Measurements from ENCODE around the gene STAT5B. TPM values are rescaled to one million over a fixed set of nuclear protein-coding genes. Genes with fewer than 3 reads are reported as not detected.
"Not testable (repeated sequence)": the region's sequence is repeated elsewhere in the genome, so short reads cannot be mapped to it uniquely, and the experiment has no call there.

The STAT5B gene
- total RNA-seq, 1 experiment from 2014 or later, result 102 TPM

GRCh38 chr17:42214156-42214555 lies 62.0 kb downstream of the STAT5B start:
- peaks cover 9% of the 10 kb centered on the region; the same call in 1 of the 2 replicates for H3K36me3 ChIP-seq (ENCODE audit: control insufficient read depth, insufficient read depth, low read length)
- H3K4me1 ChIP-seq (ENCODE audit: control insufficient read depth, insufficient read depth, low read length), result peaks cover 3% of the 10 kb centered on the region; the same call in 1 of the 2 replicates
- DNase-seq (ENCODE audit: low read depth, low spot score), result no peak
- H3K9me3 ChIP-seq (ENCODE audit: control insufficient read depth, insufficient read depth, low read depth, low read length), result no peaks in the 10 kb centered on the region
- in situ Hi-C loops (cut with HindIII; ENCODE audit: low pct_unique_long_range_greater_than_20kb, low sequenced_read_pairs) (no loop called here), intact Hi-C loops (cut with micrococcal nuclease; ENCODE audit: unreplicated experiment) (no loop called here)
- no TSS peak for BruUV-seq (replicated peaks)
- ChIA-PET POLR2A (interaction anchor here (0.7 kb wide), 1 partner anchor 1901 kb away, joined by 7 read pairs; no protein-coding TSS in a partner anchor), CTCF (interaction anchor here (0.7 to 1.3 kb wide), 2 partner anchors 8 to 95 kb away, joined by 3 to 5 read pairs; no protein-coding TSS in a partner anchor)
- no peak overlapping the region for H3K27ac ChIP-seq (ENCODE audit: low read length)
- no peaks in the 10 kb centered on the region for H3K27me3 ChIP-seq (ENCODE audit: control insufficient read depth, insufficient read depth, low read length)
- H3K4me3 ChIP-seq (ENCODE audit: low read depth in 2 of 2, low read length in 2 of 2), result no peak overlapping the region
- TF ChIP-seq SIN3A (IDR thresholded peaks at IDR 0.05; ENCODE audit: borderline replicate concordance, insufficient read depth, low read depth, low read length), result no peak
- TF ChIP-seq POLR2AphosphoS5 (IDR thresholded peaks at IDR 0.05; ENCODE audit: low read depth, low read length), result no peak
- TF ChIP-seq, protein P1, sequence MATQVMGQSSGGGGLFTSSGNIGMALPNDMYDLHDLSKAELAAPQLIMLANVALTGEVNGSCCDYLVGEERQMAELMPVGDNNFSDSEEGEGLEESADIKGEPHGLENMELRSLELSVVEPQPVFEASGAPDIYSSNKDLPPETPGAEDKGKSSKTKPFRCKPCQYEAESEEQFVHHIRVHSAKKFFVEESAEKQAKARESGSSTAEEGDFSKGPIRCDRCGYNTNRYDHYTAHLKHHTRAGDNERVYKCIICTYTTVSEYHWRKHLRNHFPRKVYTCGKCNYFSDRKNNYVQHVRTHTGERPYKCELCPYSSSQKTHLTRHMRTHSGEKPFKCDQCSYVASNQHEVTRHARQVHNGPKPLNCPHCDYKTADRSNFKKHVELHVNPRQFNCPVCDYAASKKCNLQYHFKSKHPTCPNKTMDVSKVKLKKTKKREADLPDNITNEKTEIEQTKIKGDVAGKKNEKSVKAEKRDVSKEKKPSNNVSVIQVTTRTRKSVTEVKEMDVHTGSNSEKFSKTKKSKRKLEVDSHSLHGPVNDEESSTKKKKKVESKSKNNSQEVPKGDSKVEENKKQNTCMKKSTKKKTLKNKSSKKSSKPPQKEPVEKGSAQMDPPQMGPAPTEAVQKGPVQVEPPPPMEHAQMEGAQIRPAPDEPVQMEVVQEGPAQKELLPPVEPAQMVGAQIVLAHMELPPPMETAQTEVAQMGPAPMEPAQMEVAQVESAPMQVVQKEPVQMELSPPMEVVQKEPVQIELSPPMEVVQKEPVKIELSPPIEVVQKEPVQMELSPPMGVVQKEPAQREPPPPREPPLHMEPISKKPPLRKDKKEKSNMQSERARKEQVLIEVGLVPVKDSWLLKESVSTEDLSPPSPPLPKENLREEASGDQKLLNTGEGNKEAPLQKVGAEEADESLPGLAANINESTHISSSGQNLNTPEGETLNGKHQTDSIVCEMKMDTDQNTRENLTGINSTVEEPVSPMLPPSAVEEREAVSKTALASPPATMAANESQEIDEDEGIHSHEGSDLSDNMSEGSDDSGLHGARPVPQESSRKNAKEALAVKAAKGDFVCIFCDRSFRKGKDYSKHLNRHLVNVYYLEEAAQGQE (IDR thresholded peaks at IDR 0.05; ENCODE audit: insufficient read depth in 1 of 2, low read depth in 2 of 2, low read length in 1 of 2), result no peak
- TF ChIP-seq TCF7L2 (IDR thresholded peaks at IDR 0.05; ENCODE audit: low read depth, low read length), result no peak
- no peak for TF ChIP-seq CTCF (IDR thresholded peaks at IDR 0.05)
- ATAC-seq, result no peak

GRCh38 chr17:42212382-42212781 lies 63.8 kb downstream of the STAT5B start:
- ATAC-seq, result no peak
- in situ Hi-C loops (cut with HindIII; ENCODE audit: low pct_unique_long_range_greater_than_20kb, low sequenced_read_pairs), result no loop called here
- H3K9me3 ChIP-seq (ENCODE audit: control insufficient read depth, insufficient read depth, low read depth, low read length), result no peaks in the 10 kb centered on the region
- peaks cover 3% of the 10 kb centered on the region; the same call in 1 of the 2 replicates for H3K4me1 ChIP-seq (ENCODE audit: control insufficient read depth, insufficient read depth, low read length)
- H3K27ac ChIP-seq (ENCODE audit: low read length), result peak overlapping the region; percentile 48
- H3K4me3 ChIP-seq (ENCODE audit: low read depth in 2 of 2, low read length in 2 of 2), result no peak overlapping the region
- TF ChIP-seq POLR2AphosphoS5 (IDR thresholded peaks at IDR 0.05; ENCODE audit: low read depth, low read length) (no peak), CTCF (IDR thresholded peaks at IDR 0.05) (no peak), SIN3A (IDR thresholded peaks at IDR 0.05; ENCODE audit: borderline replicate concordance, insufficient read depth, low read depth, low read length) (no peak), TCF7L2 (IDR thresholded peaks at IDR 0.05; ENCODE audit: low read depth, low read length) (no peak)
- TF ChIP-seq, protein P1 (IDR thresholded peaks at IDR 0.05; ENCODE audit: insufficient read depth in 1 of 2, low read depth in 2 of 2, low read length in 1 of 2), result no peak
- no peaks in the 10 kb centered on the region for H3K27me3 ChIP-seq (ENCODE audit: control insufficient read depth, insufficient read depth, low read length)
- POLR2A ChIA-PET, result no interaction called here
- no peak for DNase-seq (ENCODE audit: low read depth, low spot score)
- no TSS peak for BruUV-seq (replicated peaks)
- CTCF ChIA-PET, result interaction anchor here (0.7 kb wide), 1 partner anchor 17 kb away, joined by 3 read pairs; no protein-coding TSS in a partner anchor
- H3K36me3 ChIP-seq (ENCODE audit: control insufficient read depth, insufficient read depth, low read length), result peaks cover 9% of the 10 kb centered on the region
- intact Hi-C loops (cut with micrococcal nuclease; ENCODE audit: unreplicated experiment), result no loop called here

DNA sequence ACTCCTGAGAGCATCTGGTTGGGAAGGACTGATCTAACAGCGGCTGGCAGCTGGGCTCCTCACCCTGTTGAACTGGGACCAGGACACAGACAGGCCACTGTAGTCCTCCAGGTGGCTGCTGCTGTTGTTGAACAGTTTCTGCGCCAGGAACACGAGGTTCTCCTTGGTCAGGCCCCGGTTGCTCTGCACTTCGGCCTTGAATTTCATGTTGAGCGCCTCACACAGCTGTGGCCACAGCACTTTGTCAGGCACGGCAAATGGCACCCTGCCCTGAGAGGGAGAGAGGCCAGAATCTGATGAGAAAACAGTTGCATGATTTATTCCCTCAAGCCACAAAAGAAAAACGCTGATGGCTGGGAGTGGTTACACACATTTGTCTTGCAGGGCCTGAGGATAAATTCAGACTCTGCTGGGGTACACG lies 64.3 kb downstream of the STAT5B start:
- H3K9me3 ChIP-seq (ENCODE audit: control insufficient read depth, insufficient read depth, low read depth, low read length); H3K27me3 ChIP-seq (ENCODE audit: control insufficient read depth, insufficient read depth, low read length); DNase-seq (ENCODE audit: low read depth, low spot score); in situ Hi-C loops (cut with HindIII; ENCODE audit: low pct_unique_long_range_greater_than_20kb, low sequenced_read_pairs); BruUV-seq (replicated peaks); CTCF ChIA-PET; H3K4me1 ChIP-seq (ENCODE audit: control insufficient read depth, insufficient read depth, low read length); intact Hi-C loops (cut with micrococcal nuclease; ENCODE audit: unreplicated experiment); H3K4me3 ChIP-seq (ENCODE audit: low read depth in 2 of 2, low read length in 2 of 2); POLR2A ChIA-PET; ATAC-seq: not testable (repeated sequence)
- peak overlapping the region; percentile 48 for H3K27ac ChIP-seq (ENCODE audit: low read length)
- H3K36me3 ChIP-seq (ENCODE audit: control insufficient read depth, insufficient read depth, low read length), result peaks cover 12% of the 10 kb centered on the region
